Cardiac muscle cell (in vitro differentiated cells and primary cell): ENCODE measurements around the gene FAM168A. TPM values are rescaled to one million over a fixed set of nuclear protein-coding genes. Genes with fewer than 3 reads are reported as not detected.
"Not testable (repeated sequence)": the region's sequence is repeated elsewhere in the genome, so short reads cannot be mapped to it uniquely, and the experiment has no call there.

ENCODE experiments used
- DNase-seq, 2 donors: peaks; one replicate each; pipeline versions ENCODE4 v3.0.0 to v3.0.0-alpha.2; 2010 to 2017; ENCODE audit warnings: low read depth in 1 of 2, low spot score in 1 of 2
- H3K27ac ChIP-seq: fragments of 200-600 bp; sonication (generic); 2 replicates; pipeline ENCODE4 v1.5.1; 2016
- H3K27me3 ChIP-seq: fragments of 200-600 bp; sonication (generic); 2 replicates; pipeline ENCODE4 v1.6.0; 2016; ENCODE audit warnings: control low read depth
- H3K36me3 ChIP-seq: fragments of 200-600 bp; sonication (generic); 2 replicates; pipeline ENCODE4 v1.5.1; 2016; ENCODE audit warnings: control low read depth
- H3K4me1 ChIP-seq: fragments of 200-600 bp; sonication (generic); 2 replicates; pipeline ENCODE4 v1.8.1; 2017; ENCODE audit warnings: low read depth, mild to moderate bottlenecking, mixed run types
- H3K4me3 ChIP-seq: fragments of 200-600 bp; sonication (generic); 2 replicates; pipeline ENCODE4 v1.5.1; 2016; ENCODE audit warnings: mild to moderate bottlenecking
- H3K9me3 ChIP-seq: fragments of 200-600 bp; sonication (generic); 2 replicates; pipeline ENCODE4 v1.5.1; 2017; ENCODE audit warnings: low read depth, mild to moderate bottlenecking, control low read depth
- CTCF ChIP-seq: IDR thresholded peaks from 2 replicates; pipeline ENCODE4 v1.5.1; 2012; ENCODE audit warnings: low read depth, mild to moderate bottlenecking, low read length
- polyA plus RNA-seq: library from polyadenylated mRNA; unstranded; fragments of >200 nt; fragmentation: Nextera tagmentation; extraction: Ambion mirVana; gene quantifications from 2 replicates; pipeline ENCODE4 v1.2.1, GENCODE V29; 2016
- total RNA-seq: library from RNA; depleted of rRNA; stranded (reverse); fragments of >200 nt; gene quantifications from 2 replicates; pipeline ENCODE4 v1.2.3, GENCODE V29; 2016

Gene FAM168A
- total and polyA plus RNA-seq, 2 experiments from 2014 or later = 9.7 to 32.4 TPM

DNA sequence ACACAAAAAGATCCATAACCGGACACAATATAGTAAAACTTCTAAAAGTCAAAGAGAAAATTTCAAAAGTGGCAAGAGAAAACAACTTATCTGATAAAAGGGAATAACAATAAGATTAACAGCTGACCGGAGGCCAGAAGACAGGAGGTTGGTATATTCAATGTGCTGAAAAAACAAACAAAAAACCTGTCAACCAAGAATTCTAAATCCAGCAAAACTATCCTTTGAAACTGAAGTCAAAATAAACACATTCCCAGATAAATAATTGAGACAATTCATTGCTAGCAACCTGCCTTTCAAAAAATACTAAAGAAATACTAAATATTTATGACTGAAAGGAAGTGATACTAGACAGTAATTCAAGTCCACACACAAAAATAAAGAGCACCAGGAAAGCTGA, 120.4 kb downstream of the FAM168A start:
- H3K9me3 ChIP-seq = no peaks in the 10 kb centered on the region
- H3K36me3 ChIP-seq = no peaks in the 10 kb centered on the region
- no peaks in the 10 kb centered on the region for H3K4me1 ChIP-seq
- H3K27me3 ChIP-seq = no peaks in the 10 kb centered on the region
- H3K4me3 ChIP-seq = no peak overlapping the region
- TF ChIP-seq CTCF = no peak
- H3K27ac ChIP-seq = no peak overlapping the region
- no peak for DNase-seq

DNA sequence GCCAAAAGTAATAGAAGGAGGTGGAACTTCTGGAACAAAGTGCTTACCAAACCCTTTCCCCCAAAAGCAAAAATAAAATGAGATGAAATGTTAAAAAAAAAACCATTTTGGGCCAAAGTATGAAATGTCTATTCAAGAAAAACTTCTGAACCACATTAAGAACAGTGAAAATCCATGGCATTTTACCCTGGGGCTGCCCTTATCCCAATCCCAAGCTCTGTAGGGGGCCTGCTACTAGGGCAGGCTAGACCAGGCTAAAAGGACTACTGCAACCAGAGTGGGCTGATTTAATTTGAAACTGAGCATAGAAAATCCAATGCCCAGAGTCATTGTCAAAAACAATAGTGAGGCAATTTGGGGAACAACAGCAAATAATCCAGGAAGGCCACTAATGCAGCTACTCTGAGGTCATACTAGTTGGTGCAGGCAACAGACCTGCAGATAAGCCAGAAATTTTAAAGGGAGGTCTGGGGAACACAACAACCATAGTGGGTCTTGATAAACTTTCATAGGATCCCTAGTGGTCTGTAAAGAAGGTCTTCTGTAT, 122.3 kb downstream of the FAM168A start:
- no peaks in the 10 kb centered on the region for H3K36me3 ChIP-seq
- no peaks in the 10 kb centered on the region for H3K9me3 ChIP-seq
- no peak overlapping the region for H3K4me3 ChIP-seq
- H3K27me3 ChIP-seq = no peaks in the 10 kb centered on the region
- no peak overlapping the region for H3K27ac ChIP-seq
- TF ChIP-seq CTCF = no peak
- H3K4me1 ChIP-seq = no peaks in the 10 kb centered on the region
- no peak for DNase-seq

GRCh38 chr11:73473252-73473651, 124.7 kb downstream of the FAM168A start:
- no peak for DNase-seq
- Histone ChIP-seq H3K36me3 (no peaks in the 10 kb centered on the region), H3K27me3 (no peaks in the 10 kb centered on the region), H3K9me3 (no peaks in the 10 kb centered on the region), H3K4me1 (no peaks in the 10 kb centered on the region), H3K4me3 (no peak overlapping the region), H3K27ac (no peak overlapping the region)
- TF ChIP-seq CTCF = no peak

DNA sequence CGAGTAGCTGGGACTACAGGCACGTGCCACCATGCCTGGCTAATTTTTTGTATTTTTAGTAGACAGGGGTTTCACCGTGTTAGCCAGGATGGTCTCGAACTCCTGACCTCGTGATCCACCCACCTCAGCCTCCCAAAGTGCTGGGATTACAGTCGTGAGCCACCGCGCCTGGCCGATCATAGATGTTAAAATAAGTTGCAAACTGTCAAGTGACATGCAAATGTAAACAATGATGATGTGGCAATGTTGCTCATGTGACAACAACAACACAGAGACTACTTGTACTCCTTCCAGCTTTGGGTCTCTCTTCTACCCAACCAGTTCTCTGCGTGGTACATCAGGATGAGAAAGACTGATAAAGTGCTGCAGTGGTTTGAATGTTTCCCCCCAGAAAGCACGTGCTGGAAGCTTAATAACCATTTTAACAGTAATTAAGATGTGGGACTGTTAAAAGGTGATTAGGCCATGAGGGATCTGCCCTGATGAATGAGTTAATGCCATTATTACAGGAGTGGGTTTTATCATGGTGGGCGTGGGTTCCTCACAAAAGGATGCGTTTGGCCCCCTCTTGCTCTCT, 127.8 kb downstream of the FAM168A start:
- H3K36me3 ChIP-seq, DNase-seq, H3K4me1 ChIP-seq, H3K9me3 ChIP-seq, H3K27ac ChIP-seq, H3K27me3 ChIP-seq, H3K4me3 ChIP-seq: not testable (repeated sequence)

DNA sequence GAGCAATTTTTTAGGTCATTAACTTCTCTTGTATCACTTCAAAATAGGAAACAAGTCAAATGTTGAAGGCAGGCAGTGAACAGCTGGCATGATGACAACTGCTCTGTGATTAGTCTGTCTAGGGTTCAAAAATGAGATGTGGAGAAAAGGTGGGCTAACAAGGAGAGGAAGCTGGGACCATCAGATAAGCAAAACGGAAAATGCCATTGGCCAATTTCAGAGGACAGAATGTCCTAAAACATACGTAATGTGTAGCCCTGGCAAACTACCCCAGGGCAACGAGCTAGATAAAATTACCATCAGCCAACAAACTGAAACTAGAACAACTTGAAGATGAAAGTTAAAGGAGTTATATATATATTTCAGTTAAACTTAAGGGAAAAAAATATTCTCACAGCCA, 128.5 kb downstream of the FAM168A start:
- Histone ChIP-seq H3K4me3 (no peak overlapping the region), H3K27ac (no peak overlapping the region), H3K9me3 (no peaks in the 10 kb centered on the region), H3K27me3 (no peaks in the 10 kb centered on the region), H3K36me3 (no peaks in the 10 kb centered on the region), H3K4me1 (peaks cover 15% of the 10 kb centered on the region)
- DNase-seq = peak in 1 of 2 donors; percentile 75
- TF ChIP-seq CTCF = no peak

- no peaks in the 10 kb centered on the region for H3K27me3 ChIP-seq
- peaks cover 20% of the 10 kb centered on the region for H3K4me1 ChIP-seq
- H3K4me3 ChIP-seq = no peak overlapping the region
- no peak for DNase-seq
- TF ChIP-seq CTCF = no peak
- no peaks in the 10 kb centered on the region for H3K36me3 ChIP-seq
- no peaks in the 10 kb centered on the region for H3K9me3 ChIP-seq
- H3K27ac ChIP-seq = no peak overlapping the region
Measured at GRCh38 chr11:73468590-73469161, 129.2 kb downstream of the FAM168A start.
